Vagina (tissue), 2 donors: ENCODE data around the gene GRM8.

Experiments used
- POLR2A ChIP-seq, 2 donors: fragments of 450-650 bp; IDR thresholded peaks; one replicate each; pipeline ENCODE4 v1.6.1; 2017; ENCODE audit warnings: antibody characterized with exemption in 2 of 2, mild to moderate bottlenecking in 2 of 2, moderate library complexity in 2 of 2
- POLR2AphosphoS5 ChIP-seq, 2 donors: sonication (generic); formaldehyde crosslinking; IDR thresholded peaks; one replicate each; pipeline ENCODE4 v1.9.0; 2017; ENCODE audit warnings: antibody characterized with exemption in 2 of 2, mild to moderate bottlenecking in 2 of 2, low read depth in 1 of 2; ENCODE audit not compliant: insufficient read depth in 1 of 2
- TF ChIP-seq, protein P1 (sequence below), 3 experiments: fragments of 450-650 bp in 2 of 3; fragments of 200-600 bp in 1 of 3; sonication (generic) in 1 of 3; IDR thresholded peaks; one replicate each; pipeline ENCODE4 v1.5.1; 2017 to 2019; ENCODE audit warnings: antibody characterized with exemption in 3 of 3, mild to moderate bottlenecking in 2 of 3, moderate library complexity in 2 of 3

DNA sequence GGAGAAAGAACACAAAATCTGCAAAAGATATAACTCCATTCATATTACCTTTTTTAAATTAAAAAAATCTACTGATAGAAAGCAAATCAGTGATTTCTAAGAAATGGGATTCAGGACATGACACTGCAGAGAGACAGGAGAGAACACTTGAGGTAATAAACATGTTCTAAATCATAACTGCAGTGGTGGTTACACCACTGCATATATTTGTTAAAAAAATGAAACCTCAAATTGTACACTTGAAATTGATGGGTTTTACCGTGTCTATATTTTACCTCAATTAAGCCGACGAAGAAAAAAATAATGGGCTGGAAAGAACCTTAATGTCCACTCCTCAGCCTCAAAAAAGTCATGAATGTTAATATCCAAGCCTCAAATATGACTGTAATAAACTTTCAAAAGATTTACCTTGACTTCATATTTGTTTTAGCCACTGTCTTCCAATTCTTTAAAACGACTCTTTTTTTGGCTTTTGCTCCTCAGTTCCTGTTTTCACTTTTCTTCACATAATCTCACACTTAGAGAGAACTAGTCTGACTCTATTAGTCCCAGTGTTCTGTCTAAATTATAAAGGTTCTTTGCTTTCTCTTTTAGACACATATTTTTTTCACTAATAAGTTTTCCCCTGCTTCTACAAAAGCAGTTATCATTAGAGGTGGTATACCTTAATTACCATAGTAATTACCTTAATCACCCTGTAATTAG is 502.4 kb downstream of the GRM8 start:
- TF ChIP-seq POLR2A (IDR thresholded peaks at IDR 0.05): no peak
- TF ChIP-seq, protein P1, sequence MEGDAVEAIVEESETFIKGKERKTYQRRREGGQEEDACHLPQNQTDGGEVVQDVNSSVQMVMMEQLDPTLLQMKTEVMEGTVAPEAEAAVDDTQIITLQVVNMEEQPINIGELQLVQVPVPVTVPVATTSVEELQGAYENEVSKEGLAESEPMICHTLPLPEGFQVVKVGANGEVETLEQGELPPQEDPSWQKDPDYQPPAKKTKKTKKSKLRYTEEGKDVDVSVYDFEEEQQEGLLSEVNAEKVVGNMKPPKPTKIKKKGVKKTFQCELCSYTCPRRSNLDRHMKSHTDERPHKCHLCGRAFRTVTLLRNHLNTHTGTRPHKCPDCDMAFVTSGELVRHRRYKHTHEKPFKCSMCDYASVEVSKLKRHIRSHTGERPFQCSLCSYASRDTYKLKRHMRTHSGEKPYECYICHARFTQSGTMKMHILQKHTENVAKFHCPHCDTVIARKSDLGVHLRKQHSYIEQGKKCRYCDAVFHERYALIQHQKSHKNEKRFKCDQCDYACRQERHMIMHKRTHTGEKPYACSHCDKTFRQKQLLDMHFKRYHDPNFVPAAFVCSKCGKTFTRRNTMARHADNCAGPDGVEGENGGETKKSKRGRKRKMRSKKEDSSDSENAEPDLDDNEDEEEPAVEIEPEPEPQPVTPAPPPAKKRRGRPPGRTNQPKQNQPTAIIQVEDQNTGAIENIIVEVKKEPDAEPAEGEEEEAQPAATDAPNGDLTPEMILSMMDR (IDR thresholded peaks at IDR 0.05): no peak
- no peak for TF ChIP-seq POLR2AphosphoS5 (IDR thresholded peaks at IDR 0.05; ENCODE audit: insufficient read depth in 1 of 2, low read depth in 1 of 2)
